Mesenteric fat pad (tissue), 1 donor: ENCODE measurements around the gene RACGAP1. TPM values are rescaled to one million over a fixed set of nuclear protein-coding genes. Genes with fewer than 3 reads are reported as not detected.
"Not testable (repeated sequence)": the region's sequence is repeated elsewhere in the genome, so short reads cannot be mapped to it uniquely, and the experiment has no call there.

ENCODE experiments used
- DNase-seq: peaks from one replicate; pipeline ENCODE4 v3.0.0-alpha.2; 2020; ENCODE audit warnings: low spot score
- total RNA-seq: library from RNA; stranded (reverse); fragmentation: NEBNext Ultra II Directional; extraction: Animal tissue kit (Norgen Biotek cat#: 25700); gene quantifications from one replicate; pipeline ENCODE4 v1.2.1, GENCODE V29; 2021
- donor health status: DM: yes; HTN: yes; CAD: no.

The RACGAP1 gene
- total RNA-seq, 1 donor from 2014 or later = 9.4 TPM

DNA sequence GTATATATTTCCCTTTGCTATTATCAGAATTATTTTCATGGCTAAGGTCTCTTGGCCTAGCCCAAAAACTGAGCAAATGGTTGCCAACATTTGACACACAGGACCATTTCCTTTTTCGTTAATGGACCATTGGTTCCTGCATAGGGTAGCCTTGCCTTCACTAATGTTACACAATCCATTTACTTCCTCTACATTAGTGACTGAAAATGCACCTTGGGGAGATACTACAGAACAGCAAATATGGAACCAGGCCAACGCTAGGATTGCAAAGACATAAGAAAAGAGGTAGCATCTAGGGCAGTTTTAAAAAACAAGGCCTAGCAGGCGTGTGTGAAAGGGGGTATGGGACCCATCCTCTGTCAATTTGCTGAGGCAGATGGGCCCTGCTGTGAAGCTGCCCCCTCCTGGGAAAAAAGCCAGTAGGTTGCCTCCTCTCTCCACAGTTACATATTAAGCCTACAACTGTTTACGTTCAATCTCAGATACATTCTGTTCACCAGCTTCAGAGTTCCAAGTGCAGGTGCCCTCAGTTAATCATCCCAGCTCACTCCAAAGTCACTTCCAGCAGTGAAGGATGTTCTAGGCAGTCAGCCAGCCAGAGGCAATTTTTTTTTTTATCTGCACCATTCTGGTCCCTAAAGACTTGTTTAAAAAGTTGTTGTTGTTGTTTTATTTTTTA, 37.5 kb downstream of the RACGAP1 start:
- DNase-seq = no peak

DNA sequence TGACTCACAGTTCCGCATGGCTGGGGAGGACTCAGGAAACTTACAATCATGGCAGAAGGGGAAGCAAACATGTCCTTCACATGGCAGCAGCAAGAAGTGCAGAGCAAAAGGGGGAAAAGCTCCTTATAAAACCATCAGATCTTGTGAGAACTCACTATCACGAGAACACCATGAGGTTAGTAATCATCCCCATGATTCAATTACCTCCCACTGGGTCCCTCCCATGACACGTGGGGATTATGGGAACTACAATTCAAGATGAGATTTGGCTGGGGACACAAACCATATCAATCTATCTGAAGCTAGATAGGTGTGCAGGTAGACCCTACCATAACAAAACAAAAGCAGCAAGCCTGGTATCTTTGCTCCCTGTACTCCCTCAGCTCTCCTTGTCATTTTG, 38.8 kb downstream of the RACGAP1 start:
- not testable (repeated sequence) for DNase-seq

DNA sequence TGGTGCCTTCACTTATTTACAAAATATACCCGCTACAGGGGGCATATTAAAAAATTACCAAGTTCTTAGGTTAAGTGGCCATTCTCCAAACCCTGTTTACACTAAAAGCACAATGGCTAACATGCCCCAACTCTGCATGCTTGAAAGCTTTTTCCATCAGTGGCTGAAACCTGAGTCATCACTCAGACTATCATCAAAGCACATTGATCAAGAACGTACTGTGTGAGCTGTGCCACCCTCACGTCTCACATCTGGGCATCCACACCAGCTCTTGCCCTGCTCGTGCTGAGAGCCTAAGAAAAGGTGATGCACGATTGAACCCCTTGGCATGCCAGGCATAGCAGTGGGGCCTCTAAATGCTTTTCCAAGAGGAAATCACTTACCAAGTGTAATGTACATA, 39.3 kb downstream of the RACGAP1 start:
- DNase-seq = no peak

DNA sequence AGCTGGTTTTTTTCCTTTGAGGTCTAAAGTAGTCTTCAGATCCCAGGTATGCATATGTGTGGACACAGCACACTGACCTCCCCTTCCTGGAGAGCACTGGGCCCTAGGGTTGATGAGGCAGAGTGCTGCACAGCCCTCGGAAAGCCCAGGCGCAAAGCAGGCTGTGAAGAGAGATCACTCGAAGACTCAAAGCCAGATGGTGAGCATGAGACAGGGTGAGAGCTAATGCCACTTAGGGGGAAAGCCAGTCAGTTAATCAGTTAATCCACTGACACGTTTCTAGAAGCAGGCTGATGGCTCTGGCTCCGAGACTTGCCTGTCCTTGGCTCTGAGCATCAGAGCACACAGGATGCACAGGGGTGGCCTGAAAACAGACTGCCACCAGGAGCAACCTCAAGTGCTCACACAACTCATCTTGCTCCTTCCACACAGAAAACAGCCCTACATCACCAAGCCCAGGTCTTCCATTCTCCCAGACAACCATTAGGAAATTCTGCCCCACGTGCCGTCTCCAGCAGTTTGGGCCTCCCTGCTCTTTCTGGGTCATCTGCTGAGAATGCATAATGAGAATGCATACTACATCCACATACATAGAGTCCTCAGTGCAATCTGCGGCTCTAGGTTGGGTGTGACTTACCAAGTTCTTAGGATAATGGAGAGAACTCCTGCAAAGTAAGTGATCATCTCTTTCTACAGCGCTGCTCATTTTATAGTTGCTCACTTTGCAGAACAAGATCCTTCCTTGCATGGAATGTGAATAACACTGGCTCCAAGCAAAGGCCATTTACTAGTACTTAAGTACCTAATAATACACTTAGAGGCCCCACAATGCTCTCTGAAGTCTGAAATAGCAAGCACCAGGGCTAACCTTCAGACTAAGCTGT, 40.6 kb downstream of the RACGAP1 start:
- DNase-seq = no peak

DNA sequence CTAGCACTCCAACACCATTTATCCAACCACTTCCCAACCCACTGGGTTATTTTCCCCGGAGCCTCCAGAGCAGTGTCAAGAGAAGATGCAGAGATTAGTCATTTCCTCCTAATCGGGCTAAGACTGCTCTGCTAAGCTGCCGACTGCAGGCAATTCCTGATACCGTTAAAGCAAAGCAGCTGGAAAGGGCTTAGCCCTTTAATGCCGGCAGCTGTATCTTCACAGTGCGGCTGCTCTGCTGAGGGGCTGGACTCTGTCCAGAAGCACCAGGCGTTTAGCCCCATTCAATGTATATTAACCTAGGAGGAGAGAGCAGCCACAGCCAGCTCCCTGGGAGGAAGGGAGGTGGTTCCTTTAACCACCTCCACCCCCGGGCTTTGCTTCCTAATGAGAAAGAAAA, 41.4 kb downstream of the RACGAP1 start:
- no peak for DNase-seq

DNA sequence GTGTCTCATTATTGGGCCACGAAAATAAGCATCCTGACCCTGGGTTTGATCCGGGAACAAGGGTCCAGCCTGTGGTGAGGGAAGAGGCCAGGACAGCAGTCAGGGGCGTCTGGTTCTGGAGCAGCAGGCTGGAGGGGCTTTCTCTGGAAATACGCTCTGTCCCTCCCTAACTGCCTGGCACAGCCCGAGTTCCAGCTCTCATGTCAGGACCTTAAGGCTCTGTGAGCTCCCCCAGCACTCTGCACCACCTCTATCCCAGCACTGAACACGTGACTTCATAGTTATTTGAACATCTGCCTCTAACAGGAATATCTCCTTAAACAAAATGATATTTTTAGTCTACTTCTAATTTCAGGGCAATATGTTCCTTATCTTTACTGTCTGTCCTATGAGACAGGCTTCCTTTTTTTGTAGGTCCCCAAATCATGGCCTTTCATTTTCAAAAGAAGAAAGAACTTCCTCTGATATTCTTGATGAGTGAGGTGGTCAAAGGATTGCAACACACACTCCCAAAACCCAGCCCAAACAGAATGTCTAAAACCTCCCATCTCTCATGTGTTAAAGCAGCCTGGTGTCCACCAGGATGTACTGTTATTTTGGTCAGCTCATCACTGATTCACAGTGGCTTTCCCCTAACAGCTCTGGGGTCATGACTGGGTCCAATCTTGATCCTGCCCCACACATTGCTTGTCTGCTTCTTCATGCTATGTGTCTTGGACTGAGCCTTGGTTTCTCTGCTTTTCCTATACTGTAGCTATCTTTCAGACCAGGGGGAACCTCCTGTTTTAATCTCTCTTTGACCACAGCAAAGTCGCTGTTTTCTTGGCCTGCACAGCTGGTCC, 42.8 kb downstream of the RACGAP1 start:
- no peak for DNase-seq

DNA sequence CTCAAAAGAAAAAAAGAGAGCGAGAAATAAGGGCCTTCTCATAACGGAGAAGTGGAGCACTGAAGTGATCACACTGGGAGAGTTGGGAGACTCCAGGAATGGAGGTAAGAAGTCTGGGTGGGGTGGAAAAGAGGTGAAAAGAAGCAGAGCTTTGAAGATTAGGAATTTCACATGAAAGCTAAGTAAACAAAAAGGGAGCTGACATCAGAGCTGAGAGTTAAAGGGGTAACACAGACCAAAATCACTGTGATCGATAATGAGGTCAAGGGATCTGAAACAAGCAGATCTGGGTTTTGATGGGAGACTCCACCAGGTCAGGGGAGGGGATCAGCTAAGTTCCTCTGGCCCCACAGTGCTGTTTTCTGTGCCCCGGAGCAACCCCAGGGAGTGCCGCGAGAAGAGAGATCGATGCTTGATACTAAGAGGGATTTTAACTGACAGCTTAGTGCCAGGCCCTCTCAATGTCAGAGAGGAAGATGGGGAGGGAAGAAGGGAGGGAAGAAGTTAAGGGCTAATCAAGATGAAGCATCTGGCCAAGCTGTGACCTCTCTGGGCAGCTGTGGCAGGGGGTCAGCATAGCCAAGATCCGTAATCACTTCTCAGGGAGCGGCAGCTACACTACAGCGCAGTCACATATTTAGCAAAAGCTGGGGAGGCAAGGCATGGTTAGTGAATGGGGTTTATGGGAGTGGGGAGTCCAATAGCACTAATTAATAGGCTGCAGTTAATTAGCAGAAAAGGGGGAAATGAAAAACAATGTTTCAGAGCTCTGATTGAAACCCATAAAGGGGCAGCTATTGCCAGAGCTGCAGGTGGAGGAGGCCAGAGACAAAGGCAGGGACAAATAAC, 44.6 kb downstream of the RACGAP1 start:
- DNase-seq = no peak

DNA sequence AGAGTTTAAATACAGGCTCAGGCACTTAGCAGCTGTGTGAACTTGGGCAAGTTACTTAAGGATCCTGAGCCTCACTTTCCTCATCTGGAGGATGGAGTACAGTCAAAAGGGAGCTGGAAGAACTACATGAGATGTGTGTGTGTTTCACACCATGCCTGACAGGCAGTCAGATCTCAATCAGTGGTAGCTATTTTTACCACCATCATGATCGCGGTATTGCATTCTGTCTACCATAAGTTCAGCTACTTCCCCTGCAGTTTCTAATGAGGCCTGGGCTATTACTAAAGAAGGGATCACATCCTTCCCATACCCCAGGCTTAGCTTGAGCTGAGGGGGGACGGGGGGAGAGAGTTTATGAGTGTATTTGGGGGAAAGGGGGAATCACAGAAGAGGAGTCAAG, 45.5 kb downstream of the RACGAP1 start:
- no peak for DNase-seq

DNA sequence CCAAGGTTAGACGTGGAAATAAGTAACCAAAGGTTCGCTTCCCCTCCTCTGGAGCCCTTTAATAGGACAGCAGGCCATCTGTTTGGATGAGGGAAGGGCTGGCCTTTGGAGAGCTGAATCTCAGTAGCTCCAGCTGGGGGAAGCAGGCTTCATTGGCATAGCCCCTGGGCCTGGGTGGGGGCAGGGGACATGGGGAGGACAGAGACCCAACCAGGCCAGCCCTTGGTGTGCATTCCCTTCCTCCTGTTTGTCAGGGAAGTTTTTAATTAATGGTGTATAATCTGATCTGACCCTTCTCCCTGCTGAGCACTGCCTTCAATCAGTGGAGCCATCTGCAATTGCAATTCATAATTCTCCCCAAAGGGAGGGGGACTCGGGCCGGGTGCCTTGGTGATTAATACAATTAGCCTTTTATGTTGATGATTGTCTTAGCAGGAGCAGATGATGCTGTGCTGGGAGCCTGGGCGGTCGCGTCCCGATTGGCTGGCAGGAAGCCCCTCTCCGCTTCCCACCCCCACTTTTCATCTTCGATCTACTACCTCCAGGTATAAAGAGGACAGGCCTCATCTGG, 46.2 kb downstream of the RACGAP1 start:
- DNase-seq = no peak

DNA sequence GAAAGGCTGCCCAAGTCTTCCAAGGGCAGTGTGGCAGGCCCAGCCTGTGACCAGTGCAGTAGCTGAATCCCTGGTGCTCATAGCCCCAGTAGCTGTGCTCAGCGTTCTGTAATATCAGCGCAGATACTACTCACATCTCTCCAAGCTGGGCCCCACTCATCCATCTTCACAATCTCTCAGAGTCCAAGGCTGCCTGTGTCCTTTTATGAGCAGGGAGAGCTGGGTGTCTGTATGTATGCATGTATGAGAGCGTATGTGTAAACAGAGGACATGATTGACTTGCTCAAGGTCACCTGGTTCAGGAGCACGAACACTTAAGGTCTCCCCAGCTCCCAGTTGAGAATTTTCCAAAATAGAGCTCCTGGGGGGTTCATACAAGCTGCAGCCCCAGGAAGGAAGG, 47.2 kb downstream of the RACGAP1 start:
- DNase-seq = no peak

DNA sequence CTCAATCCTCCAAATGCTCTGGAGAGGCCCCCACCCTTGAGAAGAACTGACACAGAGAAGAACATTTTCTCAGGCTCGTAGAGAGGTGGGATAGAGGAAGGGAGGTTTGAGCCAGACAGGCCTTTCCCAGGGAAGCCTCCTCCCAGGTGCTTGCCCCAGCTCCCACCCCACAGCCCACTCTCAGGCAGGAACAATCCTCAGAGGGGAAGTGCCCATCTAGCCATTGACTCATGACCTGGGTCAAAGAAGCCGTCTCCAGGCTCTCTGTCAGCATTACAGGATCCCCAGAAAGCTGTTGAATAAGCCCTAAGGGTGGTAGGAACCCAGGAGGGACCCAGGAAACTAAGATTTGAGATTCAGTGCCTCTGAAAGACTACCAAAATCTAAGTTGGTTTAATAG, 48.7 kb downstream of the RACGAP1 start:
- DNase-seq = no peak

DNA sequence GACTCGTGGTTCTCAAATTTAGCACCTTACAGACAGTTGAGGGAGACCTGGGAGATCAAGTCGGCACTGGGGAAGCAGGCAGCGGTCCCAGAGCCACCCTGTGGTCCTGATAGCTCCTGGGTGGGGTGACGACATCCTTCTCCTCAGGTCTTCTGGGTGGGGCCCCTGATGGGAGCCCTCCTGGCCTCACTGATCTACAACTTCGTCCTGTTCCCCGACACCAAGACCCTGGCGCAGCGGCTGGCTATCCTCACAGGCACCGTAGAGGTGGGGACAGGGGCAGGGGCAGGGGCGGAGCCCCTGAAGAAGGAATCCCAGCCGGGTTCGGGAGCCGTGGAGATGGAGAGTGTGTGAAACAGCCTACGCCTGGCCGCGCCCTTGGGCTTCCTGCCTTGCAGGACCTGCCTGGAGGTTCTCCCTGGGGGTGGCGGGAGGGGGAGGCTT, 50.0 kb downstream of the RACGAP1 start:
- no peak for DNase-seq

DNA sequence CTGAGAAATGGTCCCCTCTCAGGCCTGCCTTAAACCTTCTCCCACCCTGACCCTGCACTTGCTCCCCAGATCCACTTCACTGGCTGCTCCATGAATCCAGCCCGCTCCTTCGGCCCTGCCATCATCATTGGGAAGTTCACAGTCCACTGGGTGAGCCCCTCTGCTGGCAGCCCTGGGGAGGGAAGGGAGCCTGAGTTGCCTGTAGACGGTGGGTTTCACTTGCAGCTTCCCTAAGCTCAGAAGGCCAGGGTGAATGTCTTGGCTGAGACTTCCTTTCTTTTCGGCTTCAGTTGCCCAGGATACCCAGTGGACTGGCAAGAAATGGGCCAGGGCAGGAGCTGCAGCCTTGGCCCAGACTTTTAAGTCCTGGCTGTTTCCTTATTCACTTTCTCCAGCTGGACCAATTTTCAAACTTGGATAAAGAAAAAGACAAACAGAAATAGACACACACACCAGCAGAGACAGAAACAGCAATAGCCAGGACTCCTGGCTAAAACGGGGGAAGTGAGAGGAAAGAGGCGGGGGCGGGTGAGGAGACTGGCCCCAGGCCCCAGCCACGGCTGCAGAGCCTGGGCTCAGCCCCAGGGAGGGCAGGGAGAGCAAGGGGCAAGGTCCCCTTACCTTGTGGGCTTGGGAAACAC, 50.5 kb downstream of the RACGAP1 start:
- DNase-seq = no peak

DNA sequence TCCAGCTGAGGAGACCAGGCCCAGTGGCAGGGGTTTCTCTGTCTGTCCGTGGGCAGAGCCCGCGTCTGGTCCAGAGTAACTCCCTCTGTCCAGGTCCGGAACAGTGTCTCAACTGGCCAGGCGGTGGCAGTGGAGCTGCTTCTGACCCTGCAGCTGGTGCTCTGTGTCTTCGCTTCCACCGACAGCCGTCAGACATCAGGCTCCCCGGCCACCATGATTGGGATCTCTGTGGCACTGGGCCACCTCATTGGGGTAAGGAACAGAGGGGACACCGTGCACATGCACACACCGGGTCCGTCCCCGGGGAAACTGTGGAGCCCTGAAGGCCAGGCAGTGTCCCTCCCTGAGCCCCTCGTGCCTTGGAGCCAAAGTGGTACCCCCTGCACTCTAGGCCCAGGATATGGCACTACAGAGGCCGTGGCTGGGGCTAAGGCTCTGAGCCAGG, 51.0 kb downstream of the RACGAP1 start:
- DNase-seq = no peak

DNA sequence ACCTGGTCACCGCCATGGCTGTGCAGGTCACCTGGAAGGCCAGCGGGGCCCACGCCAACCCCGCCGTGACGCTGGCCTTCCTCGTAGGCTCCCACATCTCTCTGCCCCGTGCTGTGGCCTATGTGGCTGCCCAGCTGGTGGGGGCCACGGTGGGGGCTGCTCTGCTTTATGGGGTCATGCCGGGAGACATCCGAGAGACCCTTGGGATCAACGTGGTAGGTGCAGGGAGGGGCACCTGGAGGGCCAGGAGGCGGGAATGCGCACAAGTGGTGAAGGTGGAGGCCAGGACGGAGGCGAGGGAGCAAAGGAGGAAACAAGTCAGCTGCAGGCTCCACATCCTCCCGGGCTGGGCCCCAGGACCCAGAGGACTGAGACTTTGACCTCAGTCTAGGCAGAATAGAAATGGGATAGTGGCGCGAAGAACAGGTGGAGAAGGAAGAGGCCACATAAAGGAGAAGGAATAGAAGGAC, 51.9 kb downstream of the RACGAP1 start:
- DNase-seq = no peak

DNA sequence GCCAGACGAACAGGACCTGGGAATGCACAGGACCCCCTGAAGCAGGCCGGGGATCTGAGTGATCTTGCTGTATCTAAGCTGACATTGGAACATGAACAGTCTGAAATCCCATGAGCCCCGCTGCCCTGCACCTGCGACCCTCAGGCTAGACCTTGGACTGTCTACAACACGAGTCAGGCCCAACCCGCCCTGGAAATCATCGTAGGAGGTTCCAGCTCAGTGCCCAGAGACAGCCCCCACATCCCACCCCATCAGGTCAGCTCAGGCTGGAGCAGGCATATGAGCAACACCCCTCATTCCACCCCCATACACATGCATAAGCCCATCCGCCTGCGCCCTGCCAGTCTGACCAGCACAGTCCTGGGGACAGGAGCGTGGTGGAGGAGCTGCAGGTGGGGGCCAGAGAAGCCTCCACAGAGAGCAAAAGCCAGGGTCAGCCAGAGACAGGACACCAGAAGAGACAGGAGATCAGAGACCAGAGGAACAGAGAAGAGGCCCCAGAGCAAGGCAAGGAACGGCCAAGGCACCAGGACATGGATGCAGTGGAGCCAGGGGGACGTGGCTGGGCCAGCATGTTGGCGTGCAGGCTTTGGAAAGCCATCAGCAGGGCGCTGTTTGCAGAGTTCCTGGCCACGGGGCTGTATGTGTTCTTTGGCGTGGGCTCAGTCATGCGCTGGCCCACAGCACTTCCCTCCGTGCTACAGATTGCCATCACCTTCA, 52.5 kb downstream of the RACGAP1 start, which contains the start of gene AQP6:
AQP6 (plus strand) TSS at position 307 of the 720 bp plus-strand sequence; CDS start at position 534, 227 bp downstream.
- no peak for DNase-seq

DNA sequence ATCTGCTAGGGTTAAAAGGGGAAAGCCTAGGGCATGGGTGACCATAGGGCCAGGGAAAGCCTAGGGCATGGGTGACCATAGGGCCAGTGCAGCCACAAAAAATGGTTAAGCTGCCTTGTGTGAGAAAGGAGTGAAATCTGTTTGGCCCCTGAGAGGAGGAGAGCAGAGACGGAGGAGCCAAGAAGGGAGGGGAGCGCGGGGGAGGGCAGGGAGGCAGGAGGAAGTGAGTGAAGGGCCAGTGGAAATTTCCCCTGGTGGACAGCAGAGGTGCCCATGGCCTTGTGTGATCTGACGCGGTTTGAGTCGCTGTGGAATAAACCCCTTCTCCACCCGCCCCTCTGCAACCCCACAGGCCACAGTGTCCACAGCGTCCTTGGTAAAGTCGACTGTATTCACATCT, 53.2 kb downstream of the RACGAP1 start:
- no peak for DNase-seq

DNA sequence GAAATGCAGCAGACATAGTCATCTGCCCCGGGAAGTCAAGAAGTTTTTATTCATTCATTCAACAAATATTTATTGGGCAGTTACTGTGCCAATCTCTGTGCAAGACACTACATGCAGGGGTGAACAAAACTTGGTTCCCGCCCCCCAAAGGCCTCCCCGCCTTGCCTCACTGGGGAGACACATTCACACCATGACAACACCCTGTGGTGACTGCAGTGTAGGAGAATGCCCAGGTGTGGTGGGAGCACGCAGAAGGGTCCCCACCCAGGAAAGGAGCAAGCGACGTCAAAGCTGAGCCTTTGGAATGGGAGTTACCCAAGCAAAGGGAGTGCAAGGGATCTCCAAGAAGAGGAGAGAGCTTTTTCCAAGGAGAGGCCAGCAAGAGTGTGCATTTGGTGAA, 54.2 kb downstream of the RACGAP1 start:
- no peak for DNase-seq

DNA sequence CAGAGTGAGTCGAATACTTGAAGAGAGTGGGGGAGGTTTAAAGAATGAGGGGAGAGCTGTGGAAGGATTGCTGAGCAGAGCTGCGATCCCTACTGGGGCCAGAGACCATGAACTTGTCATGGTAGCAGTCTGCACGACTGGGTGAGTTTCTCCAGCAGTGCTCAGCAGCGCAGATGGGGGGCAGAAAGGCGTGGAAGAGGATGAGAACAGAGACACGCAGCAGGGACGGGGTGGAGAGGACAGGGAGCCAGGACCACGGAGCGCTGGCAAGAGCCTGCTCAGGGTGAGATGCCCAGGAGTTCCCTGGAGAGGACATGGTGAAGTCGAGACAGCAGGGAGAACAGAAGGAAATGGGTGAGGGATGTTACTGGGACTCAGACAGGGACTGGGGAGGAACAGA, 54.6 kb downstream of the RACGAP1 start:
- no peak for DNase-seq
